HUES48 (cell line): ENCODE measurements around the gene SMIM22.

Experiments
- H3K27ac ChIP-seq: one replicate; pipeline ENCODE4 v1.7.0; 2013; ENCODE audit warnings: low read depth, low read length, inconsistent platforms
- H3K27me3 ChIP-seq: 2 replicates; pipeline ENCODE4 v1.6.1; 2013; ENCODE audit warnings: mild to moderate bottlenecking, low read length; ENCODE audit not compliant: control insufficient read depth, insufficient read depth
- H3K36me3 ChIP-seq: 2 replicates; pipeline ENCODE4 v1.6.1; 2013; ENCODE audit warnings: low read length; ENCODE audit not compliant: control insufficient read depth, insufficient read depth
- H3K4me1 ChIP-seq: 2 replicates; pipeline ENCODE4 v1.6.1; 2013; ENCODE audit warnings: mild to moderate bottlenecking, low read length; ENCODE audit not compliant: control insufficient read depth, insufficient read depth
- H3K4me3 ChIP-seq: 2 replicates; pipeline ENCODE4 v1.5.1; 2013; ENCODE audit warnings: mild to moderate bottlenecking, low read depth, low read length
- H3K9ac ChIP-seq: 2 replicates; pipeline ENCODE4 v1.6.1; 2013; ENCODE audit warnings: mild to moderate bottlenecking, low read depth, low read length, moderate library complexity
- H3K9me3 ChIP-seq: 2 replicates; pipeline ENCODE4 v1.6.1; 2013; ENCODE audit warnings: low read length; ENCODE audit not compliant: control insufficient read depth, insufficient read depth

Gene SMIM22

GRCh38 chr16:4811242-4811641 is 16.1 kb downstream of the SMIM22 start:
- no peak overlapping the region for H3K4me3 ChIP-seq
- no peaks in the 10 kb centered on the region for H3K4me1 ChIP-seq
- no peak overlapping the region for H3K9ac ChIP-seq
- H3K9me3 ChIP-seq = no peaks in the 10 kb centered on the region
- H3K36me3 ChIP-seq = peaks cover 81% of the 10 kb centered on the region
- no peaks in the 10 kb centered on the region for H3K27me3 ChIP-seq
- H3K27ac ChIP-seq = no peak overlapping the region

- Histone ChIP-seq H3K9me3 (no peaks in the 10 kb centered on the region), H3K4me3 (no peak overlapping the region), H3K36me3 (peaks cover 79% of the 10 kb centered on the region), H3K27ac (no peak overlapping the region), H3K27me3 (no peaks in the 10 kb centered on the region), H3K9ac (no peak overlapping the region), H3K4me1 (no peaks in the 10 kb centered on the region)
Measured at GRCh38 chr16:4811773-4812172, 16.6 kb downstream of the SMIM22 start.

GRCh38 chr16:4813251-4814003 is 18.3 kb downstream of the SMIM22 start:
- no peaks in the 10 kb centered on the region for H3K27me3 ChIP-seq

GRCh38 chr16:4814046-4814445 is 18.9 kb downstream of the SMIM22 start:
- no peaks in the 10 kb centered on the region for H3K9me3 ChIP-seq
- H3K27me3 ChIP-seq = no peaks in the 10 kb centered on the region
- H3K9ac ChIP-seq = no peak overlapping the region
- H3K4me1 ChIP-seq = no peaks in the 10 kb centered on the region
- no peak overlapping the region for H3K4me3 ChIP-seq
- H3K27ac ChIP-seq = no peak overlapping the region
- H3K36me3 ChIP-seq = peaks cover 76% of the 10 kb centered on the region

More at GRCh38 chr16:4813251-4814003, 18.3 kb downstream of the SMIM22 start:
- Histone ChIP-seq H3K9ac (no peak overlapping the region), H3K36me3 (peaks cover 76% of the 10 kb centered on the region), H3K4me3 (no peak overlapping the region), H3K9me3 (no peaks in the 10 kb centered on the region), H3K27ac (no peak overlapping the region), H3K4me1 (no peaks in the 10 kb centered on the region)

GRCh38 chr16:4814542-4815173 is 19.5 kb downstream of the SMIM22 start:
- Histone ChIP-seq H3K9me3 (no peaks in the 10 kb centered on the region), H3K4me1 (no peaks in the 10 kb centered on the region), H3K27me3 (no peaks in the 10 kb centered on the region), H3K9ac (no peak overlapping the region), H3K36me3 (peaks cover 78% of the 10 kb centered on the region), H3K4me3 (no peak overlapping the region), H3K27ac (no peak overlapping the region)

GRCh38 chr16:4820652-4821051 is 25.5 kb downstream of the SMIM22 start:
- H3K27me3 ChIP-seq = no peaks in the 10 kb centered on the region
- H3K9ac ChIP-seq = no peak overlapping the region
- no peaks in the 10 kb centered on the region for H3K4me1 ChIP-seq
- no peak overlapping the region for H3K27ac ChIP-seq
- no peaks in the 10 kb centered on the region for H3K9me3 ChIP-seq
- H3K36me3 ChIP-seq = peaks cover 83% of the 10 kb centered on the region
- no peak overlapping the region for H3K4me3 ChIP-seq

GRCh38 chr16:4825196-4825595 is 30.0 kb downstream of the SMIM22 start:
- no peaks in the 10 kb centered on the region for H3K9me3 ChIP-seq
- no peak overlapping the region for H3K27ac ChIP-seq
- no peak overlapping the region for H3K4me3 ChIP-seq
- H3K36me3 ChIP-seq = peaks cover 89% of the 10 kb centered on the region
- H3K27me3 ChIP-seq = no peaks in the 10 kb centered on the region
- no peaks in the 10 kb centered on the region for H3K4me1 ChIP-seq
- no peak overlapping the region for H3K9ac ChIP-seq

- H3K4me1 ChIP-seq = no peaks in the 10 kb centered on the region
- H3K27ac ChIP-seq = no peak overlapping the region
- H3K27me3 ChIP-seq = no peaks in the 10 kb centered on the region
- no peak overlapping the region for H3K9ac ChIP-seq
- H3K9me3 ChIP-seq = no peaks in the 10 kb centered on the region
- H3K36me3 ChIP-seq = peaks cover 89% of the 10 kb centered on the region
- no peak overlapping the region for H3K4me3 ChIP-seq
Measured at GRCh38 chr16:4826526-4826925, 31.4 kb downstream of the SMIM22 start.

GRCh38 chr16:4826980-4827379 is 31.8 kb downstream of the SMIM22 start:
- no peak overlapping the region for H3K27ac ChIP-seq
- no peak overlapping the region for H3K9ac ChIP-seq
- no peaks in the 10 kb centered on the region for H3K27me3 ChIP-seq
- H3K4me1 ChIP-seq = no peaks in the 10 kb centered on the region
- peaks cover 89% of the 10 kb centered on the region for H3K36me3 ChIP-seq
- no peaks in the 10 kb centered on the region for H3K9me3 ChIP-seq
- H3K4me3 ChIP-seq = no peak overlapping the region

GRCh38 chr16:4828567-4829321 is 33.6 kb downstream of the SMIM22 start:
- no peaks in the 10 kb centered on the region for H3K27me3 ChIP-seq
- no peak overlapping the region for H3K4me3 ChIP-seq
- H3K9me3 ChIP-seq = no peaks in the 10 kb centered on the region
- no peaks in the 10 kb centered on the region for H3K4me1 ChIP-seq
- H3K9ac ChIP-seq = no peak overlapping the region
- no peak overlapping the region for H3K27ac ChIP-seq
- H3K36me3 ChIP-seq = peaks cover 92% of the 10 kb centered on the region

GRCh38 chr16:4830408-4830807 is 35.2 kb downstream of the SMIM22 start:
- H3K4me1 ChIP-seq = no peaks in the 10 kb centered on the region
- no peak overlapping the region for H3K4me3 ChIP-seq
- no peak overlapping the region for H3K9ac ChIP-seq
- no peaks in the 10 kb centered on the region for H3K9me3 ChIP-seq
- H3K27ac ChIP-seq = no peak overlapping the region
- H3K36me3 ChIP-seq = peaks cover 89% of the 10 kb centered on the region
- no peaks in the 10 kb centered on the region for H3K27me3 ChIP-seq
